Kidney (tissue), 14 donors: Measurements from ENCODE around the gene RPTOR. TPM values are rescaled to one million over a fixed set of nuclear protein-coding genes. Genes with fewer than 3 reads are reported as not detected.

Experiments
- DNase-seq, 5 donors: peaks; one replicate each; pipeline ENCODE4 v3.0.0-alpha.2; 2013 to 2020
- FAIRE-seq: peaks from 2 replicates; lab custom pipeline; 2012; peaks lifted over from hg19 to GRCh38; lab: Jason Lieb, UNC
- H3K27ac ChIP-seq, 2 donors: one replicate each; pipeline ENCODE4 v1.7.0; 2013; ENCODE audit warnings: low read depth in 2 of 2, low read length in 2 of 2, inconsistent platforms in 1 of 2
- H3K27me3 ChIP-seq: one replicate; pipeline ENCODE4 v1.7.1; 2013; ENCODE audit warnings: low read length, inconsistent platforms; ENCODE audit not compliant: control insufficient read depth, insufficient read depth
- H3K36me3 ChIP-seq, 3 donors: one replicate each; pipeline versions ENCODE4 v1.7.0 to v1.7.1; 2013; ENCODE audit warnings: low read length in 3 of 3, control low read depth in 1 of 3, inconsistent platforms in 1 of 3; ENCODE audit not compliant: insufficient read depth in 3 of 3, control insufficient read depth in 2 of 3
- H3K4me1 ChIP-seq, 3 donors: one replicate each; pipeline versions ENCODE4 v1.7.0 to v1.7.1; 2013; ENCODE audit warnings: low read length in 3 of 3, inconsistent platforms in 1 of 3, low read depth in 1 of 3; ENCODE audit not compliant: control insufficient read depth in 2 of 3, insufficient read depth in 2 of 3
- H3K4me3 ChIP-seq, 3 donors: one replicate each; pipeline versions ENCODE4 v1.7.0 to v1.8.1; 2013; ENCODE audit warnings: low read length in 3 of 3, control low read depth in 1 of 3, inconsistent platforms in 1 of 3
- H3K9ac ChIP-seq, 3 donors: one replicate each; pipeline versions ENCODE4 v1.7.0 to v1.7.1; 2013; ENCODE audit warnings: low read length in 3 of 3, control low read depth in 1 of 3, inconsistent platforms in 1 of 3
- H3K9me3 ChIP-seq, 3 donors: one replicate each; pipeline versions ENCODE4 v1.7.0 to v1.7.1; 2013; ENCODE audit warnings: low read length in 3 of 3, control low read depth in 1 of 3, inconsistent platforms in 1 of 3; ENCODE audit not compliant: control insufficient read depth in 2 of 3, insufficient read depth in 1 of 3
- CTCF ChIP-seq: IDR thresholded peaks from 3 replicates; pipeline ENCODE4 v1.5.1; 2012; ENCODE audit warnings: mild to moderate bottlenecking, moderate library complexity, borderline replicate concordance; ENCODE audit not compliant: insufficient read depth; ENCODE audit errors: extremely low read depth
- intact Hi-C: fragments of 100-400 bp; cut with DNase I; formaldehyde crosslinking; loops from one replicate; pipeline ENCODE4 v1.11.1; 2022
- polyA plus RNA-seq: library from polyadenylated mRNA; stranded (reverse); fragments of 350-450 nt; fragmentation: Illumina TruSeq; extraction: RNeasy Lipid Tissue Mini Kit (QIAGEN cat#74804); gene quantifications from one replicate; pipeline ENCODE4 v1.2.3, GENCODE V29; 2014; ENCODE audit warnings: low read depth, low replicate concordance; ENCODE audit not compliant: insufficient read depth
- total RNA-seq: library from RNA; stranded (reverse); fragmentation: NEBNext Ultra II Directional; extraction: Animal tissue kit (Norgen Biotek cat#: 25700); gene quantifications from one replicate; pipeline ENCODE4 v1.2.1, GENCODE V29; 2021
- donor health status: control.
- donor health status: control.
- donor health status: control.
- donor health status: control.
- donor health status: control.
- donor health status: DM: yes; HTN: yes; CAD: no.
- donor health status: Normal renal cell carcinoma (clear cell type).

Gene RPTOR
- total and polyA plus RNA-seq, 2 donors from 2014 or later = 5.5 to 37.6 TPM

GRCh38 chr17:80573701-80574100, 29.1 kb downstream of the RPTOR start:
- H3K4me1 ChIP-seq = peaks cover 0 to 3% (median 0%) of the 10 kb centered on the region in 3 donors
- no peak overlapping the region for H3K9ac ChIP-seq
- no peak for DNase-seq
- no peaks in the 10 kb centered on the region for H3K27me3 ChIP-seq
- FAIRE-seq = no peak
- no peak overlapping the region for H3K27ac ChIP-seq
- no peak for TF ChIP-seq CTCF
- intact Hi-C loops = loop anchor here (10.0 kb wide), 1 partner anchor 149 kb away; no protein-coding TSS in a partner anchor
- no peak overlapping the region for H3K4me3 ChIP-seq
- H3K36me3 ChIP-seq = no peaks in the 10 kb centered on the region
- no peaks in the 10 kb centered on the region for H3K9me3 ChIP-seq

- H3K36me3 ChIP-seq = no peaks in the 10 kb centered on the region
- H3K9me3 ChIP-seq = no peaks in the 10 kb centered on the region
- FAIRE-seq = no peak
- DNase-seq = no peak
- TF ChIP-seq CTCF = no peak
- H3K27ac ChIP-seq = no peak overlapping the region
- H3K27me3 ChIP-seq = no peaks in the 10 kb centered on the region
- peaks cover 0 to 3% (median 0%) of the 10 kb centered on the region in 3 donors for H3K4me1 ChIP-seq
- intact Hi-C loops = loop anchor here (10.0 kb wide), 1 partner anchor 150 kb away; no protein-coding TSS in a partner anchor
- H3K9ac ChIP-seq = no peak overlapping the region
- no peak overlapping the region for H3K4me3 ChIP-seq
Observed at GRCh38 chr17:80574496-80574895, 29.9 kb downstream of the RPTOR start.

GRCh38 chr17:80575057-80575875, 30.6 kb downstream of the RPTOR start:
- Histone ChIP-seq H3K4me1 (no peaks in the 10 kb centered on the region), H3K9ac (no peak overlapping the region)
- FAIRE-seq = no peak

More at GRCh38 chr17:80575057-80575875, 30.6 kb downstream of the RPTOR start:
- intact Hi-C loops = loop anchor here (10.0 kb wide), 1 partner anchor 150 kb away; no protein-coding TSS in a partner anchor
- DNase-seq = peak; percentile 87 to 90 (median 88)
- Histone ChIP-seq H3K4me3 (no peak overlapping the region), H3K27me3 (no peaks in the 10 kb centered on the region), H3K36me3 (no peaks in the 10 kb centered on the region), H3K9me3 (no peaks in the 10 kb centered on the region), H3K27ac (no peak overlapping the region)
- TF ChIP-seq CTCF = peak; percentile 99
